H9 (cell line): ENCODE results near the gene MKRN2OS. TPM values are rescaled to one million over a fixed set of nuclear protein-coding genes. Genes with fewer than 3 reads are reported as not detected.

Source experiments
- DNase-seq: peaks from one replicate; pipeline ENCODE4 v3.0.0-alpha.2; 2017
- H2AFZ ChIP-seq: one replicate; pipeline ENCODE4 v1.6.1; 2013; ENCODE audit warnings: mild to moderate bottlenecking, low read length, control low read depth, moderate library complexity
- H2AK5ac ChIP-seq: 2 replicates; pipeline ENCODE4 v1.6.1; 2013; ENCODE audit warnings: low read length, control low read depth, mixed read lengths; ENCODE audit not compliant: insufficient read length
- H2BK120ac ChIP-seq: one replicate; pipeline ENCODE4 v1.6.1; 2013; ENCODE audit warnings: low read depth, mild to moderate bottlenecking, low read length, control low read depth, inconsistent platforms; ENCODE audit not compliant: poor library complexity, severe bottlenecking
- H2BK12ac ChIP-seq: 2 replicates; pipeline ENCODE4 v1.6.1; 2013; ENCODE audit warnings: low read length, control low read depth, mixed read lengths, low read depth; ENCODE audit not compliant: insufficient read length
- H2BK15ac ChIP-seq: 2 replicates; pipeline ENCODE4 v1.6.1; 2013; ENCODE audit warnings: low read depth, low read length, control low read depth
- H2BK20ac ChIP-seq: one replicate; pipeline ENCODE4 v1.6.1; 2013; ENCODE audit warnings: low read depth, mild to moderate bottlenecking, low read length, control low read depth, inconsistent platforms; ENCODE audit not compliant: poor library complexity, severe bottlenecking
- H2BK5ac ChIP-seq: 2 replicates; pipeline ENCODE4 v1.6.1; 2013; ENCODE audit warnings: low read length, control low read depth, mixed read lengths; ENCODE audit not compliant: insufficient read length
- H3K14ac ChIP-seq: 2 replicates; pipeline ENCODE4 v1.6.1; 2013; ENCODE audit warnings: low read length, control low read depth; ENCODE audit not compliant: insufficient read depth
- H3K18ac ChIP-seq: 2 replicates; pipeline ENCODE4 v1.6.1; 2013; ENCODE audit warnings: low read depth, mild to moderate bottlenecking, mixed read lengths, low read length, control low read depth; ENCODE audit not compliant: insufficient read length
- H3K23ac ChIP-seq: 2 replicates; pipeline ENCODE4 v1.6.1; 2013; ENCODE audit warnings: low read length, control low read depth, mixed read lengths, low read depth; ENCODE audit not compliant: insufficient read length
- H3K23me2 ChIP-seq: 2 replicates; pipeline ENCODE4 v1.6.1; 2013; ENCODE audit warnings: low read depth, mild to moderate bottlenecking, mixed read lengths, low read length, control low read depth; ENCODE audit not compliant: insufficient read length, poor library complexity, severe bottlenecking
- H3K27ac ChIP-seq: 2 replicates; pipeline ENCODE4 v1.5.1; 2013; ENCODE audit warnings: low read length, control low read depth, mixed read lengths, low read depth; ENCODE audit not compliant: insufficient read length
- H3K27me3 ChIP-seq: 2 replicates; pipeline ENCODE4 v1.6.1; 2013; ENCODE audit warnings: low read length, control low read depth, inconsistent platforms; ENCODE audit not compliant: insufficient read depth
- H3K4ac ChIP-seq: 2 replicates; pipeline ENCODE4 v1.6.1; 2013; ENCODE audit warnings: low read depth, mild to moderate bottlenecking, control low read depth, inconsistent platforms, low read length, moderate library complexity
- H3K4me1 ChIP-seq: 2 replicates; pipeline ENCODE4 v1.6.1; 2013; ENCODE audit warnings: low read length, control low read depth, inconsistent platforms; ENCODE audit not compliant: insufficient read depth
- H3K4me2 ChIP-seq: 2 replicates; pipeline ENCODE4 v1.6.1; 2013; ENCODE audit warnings: low read length, control low read depth, mixed read lengths; ENCODE audit not compliant: insufficient read length, insufficient read depth
- H3K56ac ChIP-seq: 2 replicates; pipeline ENCODE4 v1.6.1; 2013; ENCODE audit warnings: low read depth, mild to moderate bottlenecking, mixed read lengths, low read length, control low read depth; ENCODE audit not compliant: insufficient read length
- H3K79me1 ChIP-seq: 2 replicates; pipeline ENCODE4 v1.6.1; 2013; ENCODE audit warnings: low read depth, mild to moderate bottlenecking, moderate library complexity, low read length, control low read depth, inconsistent platforms; ENCODE audit not compliant: insufficient read depth, poor library complexity, severe bottlenecking
- H3K79me2 ChIP-seq: 2 replicates; pipeline ENCODE4 v1.6.1; 2013; ENCODE audit warnings: low read length, control low read depth, inconsistent platforms; ENCODE audit not compliant: insufficient read depth
- H3K9ac ChIP-seq: 2 replicates; pipeline ENCODE4 v1.6.1; 2013; ENCODE audit warnings: low read length, control low read depth, mixed read lengths; ENCODE audit not compliant: insufficient read length; ENCODE audit errors: extremely low read depth
- H3K9me3 ChIP-seq: one replicate; pipeline ENCODE4 v1.6.1; 2013; ENCODE audit warnings: low read depth, low read length, inconsistent platforms; ENCODE audit not compliant: control insufficient read depth
- H3T11ph ChIP-seq: one replicate; pipeline ENCODE4 v1.6.1; 2013; ENCODE audit warnings: mild to moderate bottlenecking, low read length, control low read depth, inconsistent platforms
- H4K20me1 ChIP-seq: one replicate; pipeline ENCODE4 v1.6.1; 2013; ENCODE audit not compliant: control insufficient read depth, insufficient read length, insufficient read depth
- H4K5ac ChIP-seq: 2 replicates; pipeline ENCODE4 v1.6.1; 2013; ENCODE audit warnings: low read depth, mild to moderate bottlenecking, mixed read lengths, low read length, control low read depth; ENCODE audit not compliant: insufficient read length
- H4K8ac ChIP-seq: replicated peaks from 2 replicates; pipeline ENCODE4 v1.6.1; 2013; ENCODE audit warnings: low read length, control low read depth, mixed read lengths, low read depth; ENCODE audit not compliant: insufficient read length
- H4K91ac ChIP-seq: 2 replicates; pipeline ENCODE4 v1.6.1; 2013; ENCODE audit warnings: low read depth, mild to moderate bottlenecking, moderate library complexity, mixed read lengths, low read length, control low read depth; ENCODE audit not compliant: insufficient read length
- H3K27ac Mint-ChIP-seq, 3 experiments: 2 replicates in 2 of 3; 3 replicates in 1 of 3; pipeline ENCODE4 v1.8.0; 2020 to 2021; ENCODE audit warnings: mixed read lengths in 3 of 3, mild to moderate bottlenecking in 1 of 3, moderate library complexity in 1 of 3
- H3K27me3 Mint-ChIP-seq: 2 replicates; pipeline ENCODE4 v1.8.0; 2021; ENCODE audit warnings: low read depth, mild to moderate bottlenecking, moderate library complexity, mixed read lengths
- H3K36me3 Mint-ChIP-seq, 3 experiments: 2 replicates in 2 of 3; 3 replicates in 1 of 3; pipeline ENCODE4 v1.8.0; 2020 to 2021; ENCODE audit warnings: low read depth in 3 of 3, mixed read lengths in 3 of 3; ENCODE audit not compliant: insufficient read depth in 1 of 3
- H3K4me1 Mint-ChIP-seq, 2 experiments: 2 replicates each; pipeline ENCODE4 v1.8.0; 2020; ENCODE audit warnings: mixed read lengths in 2 of 2
- H3K4me3 Mint-ChIP-seq, 2 experiments: 2 replicates in 1 of 2; 3 replicates in 1 of 2; pipeline ENCODE4 v1.8.0; 2020 to 2021; ENCODE audit warnings: mild to moderate bottlenecking in 2 of 2, mixed read lengths in 2 of 2, moderate library complexity in 1 of 2
- H3K9me3 Mint-ChIP-seq, 2 experiments: 2 replicates in 1 of 2; 3 replicates in 1 of 2; pipeline ENCODE4 v1.8.0; 2020; ENCODE audit warnings: mild to moderate bottlenecking in 2 of 2, mixed read lengths in 2 of 2, moderate library complexity in 1 of 2
- CTCF ChIP-seq: fragments of 200-600 bp; sonication (generic); conservative IDR thresholded peaks from 3 replicates; pipeline ENCODE4 v1.8.0; 2021; ENCODE audit warnings: antibody characterized with exemption, mild to moderate bottlenecking
- WGBS: extraction: QIAGEN DNeasy Blood & Tissue Kit; methylation state at CpG from one replicate; pipeline ENCODE4 v1.1.7; 2013; ENCODE audit warnings: missing lambda C conversion rate, low lambda C conversion rate, mixed read lengths; ENCODE audit not compliant: insufficient read length; ENCODE audit errors: extremely low coverage; 5-methylcytosine and 5-hydroxymethylcytosine counted together
- total RNA-seq: library from RNA; stranded (reverse); gene quantifications from 2 replicates; pipeline ENCODE4 v1.2.1, GENCODE V29; 2021

Gene MKRN2OS
- total RNA-seq, 1 experiment from 2014 or later = 0.44 TPM

GRCh38 chr3:12501360-12502020, 43.8 kb downstream of the MKRN2OS start:
- H3K9ac ChIP-seq = no peak overlapping the region
- no peak overlapping the region for H3K4me2 ChIP-seq
- no peak overlapping the region for H4K8ac ChIP-seq
- H3K27me3 Mint-ChIP-seq = no peaks in the 10 kb centered on the region
- no peak for TF ChIP-seq CTCF
- no peaks in the 10 kb centered on the region for H3K23me2 ChIP-seq
- no peak overlapping the region for H3K56ac ChIP-seq
- no peaks in the 10 kb centered on the region for H3K9me3 ChIP-seq
- no peak overlapping the region for H3K4ac ChIP-seq
- H3K4me3 Mint-ChIP-seq = no peak overlapping the region
- H3K18ac ChIP-seq = no peak overlapping the region
- H3K27ac Mint-ChIP-seq = no peak overlapping the region
- H4K20me1 ChIP-seq = no peaks in the 10 kb centered on the region
- no peak overlapping the region for H2AK5ac ChIP-seq
- no peak overlapping the region for H3K14ac ChIP-seq
- no peak overlapping the region for H2BK12ac ChIP-seq
- DNase-seq = no peak
- no peak overlapping the region for H2BK120ac ChIP-seq
- no peak overlapping the region for H3T11ph ChIP-seq
- no CpG with 5 or more reads among the region's 7 CpGs for WGBS
- H3K79me1 ChIP-seq = no peaks in the 10 kb centered on the region
- no peaks in the 10 kb centered on the region for H3K27me3 ChIP-seq
- H2BK15ac ChIP-seq = no peak overlapping the region
- no peak overlapping the region for H2AFZ ChIP-seq
- H3K23ac ChIP-seq = no peak overlapping the region
- H3K4me1 ChIP-seq = no peaks in the 10 kb centered on the region
- no peak overlapping the region for H2BK5ac ChIP-seq
- H4K91ac ChIP-seq = no peak overlapping the region
- H3K79me2 ChIP-seq = no peaks in the 10 kb centered on the region
- H3K27ac ChIP-seq = no peak overlapping the region
- H2BK20ac ChIP-seq = no peak overlapping the region
- H4K5ac ChIP-seq = no peak overlapping the region
- no peaks in the 10 kb centered on the region for H3K4me1 Mint-ChIP-seq
- peaks cover 38 to 84% (median 75%) of the 10 kb centered on the region in 3 experiments; a peak in 6 of 7 replicates for H3K36me3 Mint-ChIP-seq
- H3K9me3 Mint-ChIP-seq = no peaks in the 10 kb centered on the region
